ENCODE measurements around the gene CYP2C18.
"Not testable (repeated sequence)": the region's sequence is repeated elsewhere in the genome, so short reads cannot be mapped to it uniquely, and the experiment has no call there.

The CYP2C18 gene

DNA sequence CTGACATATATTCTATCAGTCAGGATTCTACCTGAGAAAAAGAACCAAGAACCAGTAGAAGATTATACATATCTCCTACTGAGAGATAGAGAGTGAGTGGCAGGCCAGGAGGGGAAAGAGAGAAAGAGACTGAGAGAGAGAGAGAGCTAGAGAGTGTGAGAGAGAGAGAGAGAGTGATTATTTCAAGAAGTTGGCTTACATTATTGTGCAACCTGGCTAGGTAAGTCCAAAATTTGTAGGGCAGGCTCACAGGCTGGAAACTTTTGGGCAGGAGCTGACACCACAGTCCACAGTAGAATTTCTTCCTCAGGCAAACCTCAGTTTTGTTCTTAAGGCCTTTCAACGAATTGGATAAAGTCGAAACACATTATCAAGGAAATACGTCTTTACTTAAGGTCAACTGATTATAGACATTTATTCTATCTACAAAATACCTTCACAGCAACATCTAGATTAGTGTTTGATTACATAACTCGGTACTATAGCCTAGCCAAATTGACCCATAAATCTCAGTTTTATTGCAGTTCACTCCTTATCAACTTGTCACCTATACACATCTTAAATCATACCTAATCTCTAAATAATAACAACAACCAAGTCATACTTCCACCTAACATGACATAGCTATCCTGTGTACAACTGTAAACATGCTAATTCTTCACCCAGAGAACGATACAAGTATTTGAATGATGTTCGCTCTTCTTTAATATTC lies 17.0 kb upstream of the CYP2C18 start:
- no peak overlapping the region for H3K4me3 ChIP-seq (replicated peaks; ENCODE audit: low read depth, low read length)
- DNase-seq (ENCODE audit: low read depth): no peak
- TF ChIP-seq, protein P1, sequence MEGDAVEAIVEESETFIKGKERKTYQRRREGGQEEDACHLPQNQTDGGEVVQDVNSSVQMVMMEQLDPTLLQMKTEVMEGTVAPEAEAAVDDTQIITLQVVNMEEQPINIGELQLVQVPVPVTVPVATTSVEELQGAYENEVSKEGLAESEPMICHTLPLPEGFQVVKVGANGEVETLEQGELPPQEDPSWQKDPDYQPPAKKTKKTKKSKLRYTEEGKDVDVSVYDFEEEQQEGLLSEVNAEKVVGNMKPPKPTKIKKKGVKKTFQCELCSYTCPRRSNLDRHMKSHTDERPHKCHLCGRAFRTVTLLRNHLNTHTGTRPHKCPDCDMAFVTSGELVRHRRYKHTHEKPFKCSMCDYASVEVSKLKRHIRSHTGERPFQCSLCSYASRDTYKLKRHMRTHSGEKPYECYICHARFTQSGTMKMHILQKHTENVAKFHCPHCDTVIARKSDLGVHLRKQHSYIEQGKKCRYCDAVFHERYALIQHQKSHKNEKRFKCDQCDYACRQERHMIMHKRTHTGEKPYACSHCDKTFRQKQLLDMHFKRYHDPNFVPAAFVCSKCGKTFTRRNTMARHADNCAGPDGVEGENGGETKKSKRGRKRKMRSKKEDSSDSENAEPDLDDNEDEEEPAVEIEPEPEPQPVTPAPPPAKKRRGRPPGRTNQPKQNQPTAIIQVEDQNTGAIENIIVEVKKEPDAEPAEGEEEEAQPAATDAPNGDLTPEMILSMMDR (IDR thresholded peaks at IDR 0.05; ENCODE audit: low read length, missing control alignments): no peak

DNA sequence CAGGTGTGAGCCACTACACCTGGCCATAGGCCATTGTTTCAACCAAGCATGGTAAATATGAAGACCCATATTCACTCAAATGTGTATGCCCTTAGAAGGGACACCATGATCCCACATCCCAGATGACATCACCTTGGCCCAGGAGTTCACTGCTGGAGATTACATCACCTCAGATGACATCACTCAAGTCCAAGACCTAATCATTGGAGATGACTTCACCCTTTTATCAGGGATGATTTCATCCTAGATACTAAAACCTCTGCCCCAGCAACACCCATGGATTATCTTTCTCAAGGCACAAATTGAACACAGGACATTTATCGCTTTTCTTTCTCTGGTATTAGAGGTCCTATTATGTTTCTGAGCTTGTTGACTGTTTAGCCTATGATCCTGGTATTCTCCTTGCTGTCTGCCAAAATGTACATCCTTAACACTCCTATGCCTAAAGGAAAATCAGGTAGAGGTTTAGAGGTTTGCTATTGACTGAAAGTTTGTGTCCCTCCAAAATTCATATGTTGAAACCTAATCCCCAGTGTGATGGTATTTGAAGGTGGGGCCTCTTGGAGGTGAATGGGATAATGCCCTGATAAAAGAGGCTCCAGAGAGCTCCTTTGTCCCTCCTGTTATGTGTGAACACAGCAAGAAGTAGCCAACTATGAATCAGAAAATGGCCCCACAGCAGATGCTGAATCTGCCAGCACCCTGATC lies 9.8 kb upstream of the CYP2C18 start:
- no peak overlapping the region for H3K4me3 ChIP-seq (replicated peaks; ENCODE audit: low read depth, low read length)
- DNase-seq (ENCODE audit: low read depth): no peak
- TF ChIP-seq, protein P1 (IDR thresholded peaks at IDR 0.05; ENCODE audit: low read length, missing control alignments): no peak

DNA sequence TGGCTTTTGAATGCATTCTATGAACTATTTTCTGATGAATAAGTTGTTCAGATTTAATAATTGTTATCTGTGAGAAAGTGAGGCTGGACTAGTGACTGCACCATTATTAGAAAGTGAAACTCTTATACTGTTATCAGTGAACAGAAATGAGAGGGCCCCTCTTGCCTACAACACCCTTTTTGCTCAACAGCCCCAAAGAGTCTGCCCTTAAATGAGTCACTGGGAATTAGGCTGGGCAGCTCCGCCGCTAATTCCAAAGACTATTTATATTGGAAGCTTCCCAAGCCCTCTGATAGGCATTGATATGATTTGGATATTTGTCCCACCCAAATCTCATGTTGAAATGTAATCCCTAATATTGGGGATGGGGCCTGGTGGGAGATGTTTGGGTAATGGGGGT lies 7.0 kb upstream of the CYP2C18 start:
- DNase-seq (ENCODE audit: low read depth): no peak
- no peak overlapping the region for H3K4me3 ChIP-seq (replicated peaks; ENCODE audit: low read depth, low read length)
- TF ChIP-seq, protein P1 (IDR thresholded peaks at IDR 0.05; ENCODE audit: low read length, missing control alignments): no peak

DNA sequence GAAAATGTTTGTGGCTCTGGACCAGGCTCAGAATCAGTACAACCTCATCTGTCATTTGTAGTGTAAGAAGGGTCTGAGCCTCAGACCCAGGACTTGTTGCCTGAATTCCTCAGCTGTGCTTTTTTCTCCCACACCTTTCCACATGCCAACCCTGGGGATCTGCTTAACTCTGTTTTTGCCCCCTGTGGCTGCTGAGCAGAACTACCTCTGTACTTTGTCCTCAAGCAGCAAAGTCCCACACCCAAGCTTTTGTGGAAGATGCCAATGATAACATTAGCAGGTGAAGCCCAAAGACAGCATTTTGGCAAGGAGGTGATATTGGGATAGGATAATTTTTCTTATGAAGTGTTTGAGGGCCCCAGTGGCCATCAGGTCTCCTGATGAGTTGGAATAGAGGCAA lies 5.8 kb upstream of the CYP2C18 start:
- no peak overlapping the region for H3K4me3 ChIP-seq (replicated peaks; ENCODE audit: low read depth, low read length)
- DNase-seq (ENCODE audit: low read depth): no peak
- TF ChIP-seq, protein P1 (IDR thresholded peaks at IDR 0.05; ENCODE audit: low read length, missing control alignments): no peak

DNA sequence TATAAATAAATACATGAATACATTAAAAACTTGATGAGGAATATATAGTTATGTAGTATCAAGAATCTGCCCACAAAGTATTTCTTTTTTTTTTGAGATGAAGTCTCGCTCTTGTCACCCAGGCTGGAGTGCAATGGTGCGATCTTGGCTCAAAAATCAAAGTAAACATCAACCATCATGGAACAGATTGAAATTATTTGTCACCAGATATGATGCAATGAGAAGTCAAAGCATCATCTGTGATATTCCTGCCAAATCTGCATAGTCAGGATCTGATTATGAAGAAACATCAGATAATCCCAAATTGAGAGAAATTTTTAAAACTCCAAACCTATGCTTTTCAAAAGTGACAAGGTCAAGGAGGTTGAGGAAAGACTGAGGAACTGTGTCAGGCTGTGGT lies 5.1 kb upstream of the CYP2C18 start:
- TF ChIP-seq, protein P1 (IDR thresholded peaks at IDR 0.05; ENCODE audit: low read length, missing control alignments): no peak
- DNase-seq (ENCODE audit: low read depth): no peak
- no peak overlapping the region for H3K4me3 ChIP-seq (replicated peaks; ENCODE audit: low read depth, low read length)

DNA sequence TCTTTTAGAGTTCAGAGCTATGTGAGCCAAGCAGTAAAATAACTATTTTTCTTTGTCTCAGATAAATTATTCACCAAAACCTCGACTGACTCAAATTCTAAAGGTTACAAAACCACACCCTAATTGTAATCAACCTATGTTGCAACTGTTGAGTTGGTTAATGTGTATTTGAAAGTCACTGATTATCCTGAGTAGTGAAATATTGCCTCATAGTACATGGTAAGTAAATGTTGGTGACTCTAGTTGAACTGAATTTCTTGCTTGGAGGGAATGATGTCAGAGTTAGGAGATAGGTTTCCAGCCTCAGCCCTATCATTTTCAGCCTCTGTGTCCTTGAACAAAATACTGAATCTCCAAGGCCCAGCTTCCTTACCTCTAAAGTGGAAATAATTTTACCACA lies 3.0 kb upstream of the CYP2C18 start:
- no peak overlapping the region for H3K4me3 ChIP-seq (replicated peaks; ENCODE audit: low read depth, low read length)
- TF ChIP-seq, protein P1 (IDR thresholded peaks at IDR 0.05; ENCODE audit: low read length, missing control alignments): no peak
- no peak for DNase-seq (ENCODE audit: low read depth)

DNA sequence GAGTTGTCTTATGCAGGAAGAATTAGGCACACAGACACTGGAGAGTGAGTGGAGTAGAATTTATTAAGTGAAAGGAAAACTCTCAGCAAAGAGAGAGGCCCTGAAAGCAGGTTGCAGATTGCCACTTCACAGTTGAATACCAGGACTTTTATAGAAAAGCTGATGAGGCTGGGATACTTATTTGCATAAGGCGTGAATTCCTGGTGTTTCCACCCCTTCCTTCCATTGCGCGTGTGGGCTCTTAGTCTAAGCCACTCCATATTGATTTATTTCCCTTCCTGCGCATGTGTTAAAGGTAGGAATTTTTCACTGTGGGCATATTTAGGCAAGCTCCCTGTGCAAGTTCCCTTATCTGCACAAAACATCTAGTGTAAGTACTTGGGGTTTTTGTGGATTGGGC lies 893 bp upstream of the CYP2C18 start:
- not testable (repeated sequence) for DNase-seq (ENCODE audit: low read depth); H3K4me3 ChIP-seq (replicated peaks; ENCODE audit: low read depth, low read length)
